NCI-H1436 treated with DMSO at 0.1 percent for 48 hours (cell line): ENCODE data around the gene SLC26A2.

Experiments
- DNase-seq: peaks from one replicate; lab custom pipeline; 2025; lab: John Stamatoyannopoulos, UW

The SLC26A2 gene

GRCh38 chr5:149961957-149962409, 1.4 kb downstream of the SLC26A2 start:
- DNase-seq, result no peak

GRCh38 chr5:149962601-149963300, 2.2 kb downstream of the SLC26A2 start:
- DNase-seq, result no peak

- DNase-seq, result no peak
These were observed 3.2 kb downstream of the SLC26A2 start for GRCh38 chr5:149963729-149964128.

GRCh38 chr5:149966946-149967345, 6.4 kb downstream of the SLC26A2 start:
- DNase-seq, result no peak

- no peak for DNase-seq
These were observed 8.8 kb downstream of the SLC26A2 start for GRCh38 chr5:149969181-149969930.

GRCh38 chr5:149975409-149975808, 14.9 kb downstream of the SLC26A2 start:
- DNase-seq, result no peak

- DNase-seq, result no peak
These were observed 19.3 kb downstream of the SLC26A2 start for GRCh38 chr5:149979896-149980295.

GRCh38 chr5:149981206-149981605, 20.6 kb downstream of the SLC26A2 start:
- DNase-seq, result no peak

- DNase-seq, result no peak
These were observed 21.9 kb downstream of the SLC26A2 start for GRCh38 chr5:149982505-149982904.

GRCh38 chr5:149988126-149988525, 27.6 kb downstream of the SLC26A2 start:
- no peak for DNase-seq

GRCh38 chr5:149990518-149991376, 30.2 kb downstream of the SLC26A2 start:
- peak; percentile 10 for DNase-seq

GRCh38 chr5:149993471-149993870, 32.9 kb downstream of the SLC26A2 start:
- no peak for DNase-seq

GRCh38 chr5:149995385-149996204, 35.0 kb downstream of the SLC26A2 start:
- no peak for DNase-seq

GRCh38 chr5:149996205-149996890, 35.8 kb downstream of the SLC26A2 start:
- no peak for DNase-seq

- no peak for DNase-seq
These were observed 37.7 kb downstream of the SLC26A2 start for GRCh38 chr5:149998281-149998680.

GRCh38 chr5:149999359-149999758, 38.8 kb downstream of the SLC26A2 start:
- DNase-seq, result no peak

- DNase-seq, result no peak
These were observed 39.3 kb downstream of the SLC26A2 start for GRCh38 chr5:149999866-150000255.

- DNase-seq, result peak; percentile 58
These were observed 39.9 kb downstream of the SLC26A2 start, which contains the start of the genes HMGXB3 and TIGD6 for GRCh38 chr5:150000256-150000989. Gene HMGXB3 (plus strand): TSS chr5:150000739. CDS start chr5:150004853, 4,114 bp downstream. Gene TIGD6 (minus strand): TSS chr5:150000654. CDS start chr5:149996348, 4,306 bp downstream.

GRCh38 chr5:150000990-150001659, 40.6 kb downstream of the SLC26A2 start:
- no peak for DNase-seq
